ENCODE measurements around the gene MS4A18. TPM values are rescaled to one million over a fixed set of nuclear protein-coding genes. Genes with fewer than 3 reads are reported as not detected.

The MS4A18 gene
- total RNA-seq, 1 experiment from 2014 or later, result not detected

DNA sequence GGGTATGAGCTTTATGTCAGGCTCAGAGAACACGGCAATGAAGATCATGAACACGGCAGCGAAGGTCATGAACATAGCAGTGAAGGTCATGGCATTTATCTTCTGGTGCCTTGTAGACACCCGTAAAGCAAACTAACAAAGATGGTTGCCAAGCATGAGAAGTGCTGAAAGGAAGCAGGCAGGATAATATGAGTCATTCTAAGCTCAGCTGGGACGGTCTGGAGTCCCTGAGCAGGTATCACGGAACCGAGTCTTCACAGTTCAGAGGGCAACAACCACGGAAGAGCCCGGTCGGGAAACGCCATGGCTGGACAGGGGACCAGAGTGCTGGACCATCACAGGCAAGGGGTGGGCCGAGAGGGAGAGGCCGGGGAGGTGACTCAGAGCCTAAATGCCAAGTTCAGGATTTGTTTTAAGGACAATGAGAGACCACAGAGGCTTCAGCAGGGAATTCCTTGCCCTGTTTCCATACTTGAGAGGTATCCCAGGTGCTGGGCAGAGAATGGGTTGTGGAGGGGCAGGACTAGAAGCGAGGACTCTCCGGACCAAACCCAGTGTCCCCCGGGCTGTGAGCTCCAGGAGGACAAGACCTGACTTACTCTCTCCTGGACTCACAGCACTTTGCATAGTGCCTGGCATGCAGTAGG lies 47.5 kb downstream of the MS4A18 start:
- H3K27me3 ChIP-seq (ENCODE audit: insufficient read depth, low read length), result no peaks in the 10 kb centered on the region
- ChIA-PET CTCF (interaction anchor here (1.7 kb wide), 1 partner anchor 9 kb away, joined by 6 read pairs; no protein-coding TSS in a partner anchor), RAD21 (ENCODE audit: low non-redundant PET in 1 of 2, low total read pairs in 2 of 2, uncharacterized antibody in 2 of 2, unreplicated experiment in 2 of 2) (no interaction called here), POLR2A (no interaction called here)
- DNase-seq (ENCODE audit: low read depth, low spot score) (no peak), ATAC-seq (no peak)
- H3K27ac ChIP-seq (ENCODE audit: low read depth, low read length), result no peak overlapping the region
- H3K4me1 ChIP-seq (ENCODE audit: control insufficient read depth in 1 of 2, insufficient read depth in 2 of 2, low read length in 2 of 2), result peaks cover 6 to 17% of the 10 kb centered on the region in 2 experiments; a peak in 3 of 4 replicates
- H3K36me3 ChIP-seq (ENCODE audit: control insufficient read depth in 1 of 2, insufficient read depth in 2 of 2, low read length in 2 of 2), result no peaks in the 10 kb centered on the region
- no peak overlapping the region for H3K9ac ChIP-seq (ENCODE audit: low read length)
- H3K4me2 ChIP-seq (ENCODE audit: low read length), result no peak overlapping the region
- H4K20me1 ChIP-seq (ENCODE audit: insufficient read depth), result no peaks in the 10 kb centered on the region
- TF ChIP-seq FOSL1 (IDR thresholded peaks at IDR 0.05; ENCODE audit: low read depth) (no peak), YY1 (IDR thresholded peaks at IDR 0.05; ENCODE audit: extremely low read depth, insufficient replicate concordance, low read depth, low read length) (no peak), TCF7L2 (IDR thresholded peaks at IDR 0.05; ENCODE audit: borderline replicate concordance, extremely low read depth, insufficient read depth, insufficient read length) (no peak), EGR1 (IDR thresholded peaks at IDR 0.05; ENCODE audit: low read depth) (no peak), ATF3 (IDR thresholded peaks at IDR 0.05) (no peak), SRF (IDR thresholded peaks at IDR 0.05; ENCODE audit: low read depth) (no peak), RAD21 (IDR thresholded peaks at IDR 0.05; ENCODE audit: low read depth) (no peak), ZFX (IDR thresholded peaks at IDR 0.05) (no peak), SIN3A (IDR thresholded peaks at IDR 0.05; ENCODE audit: low read depth) (no peak), ELF1 (IDR thresholded peaks at IDR 0.05; ENCODE audit: borderline replicate concordance, low read depth) (no peak), CBX3 (IDR thresholded peaks at IDR 0.05; ENCODE audit: low read depth) (no peak), ZBTB33 (IDR thresholded peaks at IDR 0.05; ENCODE audit: extremely low read depth, insufficient replicate concordance, low read length) (no peak), POLR2A (IDR thresholded peaks at IDR 0.05; ENCODE audit: borderline replicate concordance, extremely low read depth, insufficient read depth, insufficient read length) (no peak), EZH2phosphoT487 (IDR thresholded peaks at IDR 0.05; ENCODE audit: borderline replicate concordance) (no peak), JUND (IDR thresholded peaks at IDR 0.05) (no peak)
- TF ChIP-seq, protein P1, sequence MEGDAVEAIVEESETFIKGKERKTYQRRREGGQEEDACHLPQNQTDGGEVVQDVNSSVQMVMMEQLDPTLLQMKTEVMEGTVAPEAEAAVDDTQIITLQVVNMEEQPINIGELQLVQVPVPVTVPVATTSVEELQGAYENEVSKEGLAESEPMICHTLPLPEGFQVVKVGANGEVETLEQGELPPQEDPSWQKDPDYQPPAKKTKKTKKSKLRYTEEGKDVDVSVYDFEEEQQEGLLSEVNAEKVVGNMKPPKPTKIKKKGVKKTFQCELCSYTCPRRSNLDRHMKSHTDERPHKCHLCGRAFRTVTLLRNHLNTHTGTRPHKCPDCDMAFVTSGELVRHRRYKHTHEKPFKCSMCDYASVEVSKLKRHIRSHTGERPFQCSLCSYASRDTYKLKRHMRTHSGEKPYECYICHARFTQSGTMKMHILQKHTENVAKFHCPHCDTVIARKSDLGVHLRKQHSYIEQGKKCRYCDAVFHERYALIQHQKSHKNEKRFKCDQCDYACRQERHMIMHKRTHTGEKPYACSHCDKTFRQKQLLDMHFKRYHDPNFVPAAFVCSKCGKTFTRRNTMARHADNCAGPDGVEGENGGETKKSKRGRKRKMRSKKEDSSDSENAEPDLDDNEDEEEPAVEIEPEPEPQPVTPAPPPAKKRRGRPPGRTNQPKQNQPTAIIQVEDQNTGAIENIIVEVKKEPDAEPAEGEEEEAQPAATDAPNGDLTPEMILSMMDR (IDR thresholded peaks at IDR 0.05 in 2 of 3, conservative IDR thresholded peaks at IDR 0.05 in 1 of 3; ENCODE audit: borderline replicate concordance in 1 of 3, insufficient read depth in 1 of 3, low read depth in 2 of 3, low read length in 2 of 3), result no peak
- TF ChIP-seq, protein P2, sequence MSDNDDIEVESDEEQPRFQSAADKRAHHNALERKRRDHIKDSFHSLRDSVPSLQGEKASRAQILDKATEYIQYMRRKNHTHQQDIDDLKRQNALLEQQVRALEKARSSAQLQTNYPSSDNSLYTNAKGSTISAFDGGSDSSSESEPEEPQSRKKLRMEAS (IDR thresholded peaks at IDR 0.05), result no peak
- no peaks in the 10 kb centered on the region for H3K9me3 ChIP-seq (ENCODE audit: control insufficient read depth in 1 of 2, insufficient read depth in 1 of 2, low read depth in 1 of 2, low read length in 2 of 2)
- no peaks in the 10 kb centered on the region for H3K79me2 ChIP-seq (ENCODE audit: insufficient read depth, low read length)
- intact Hi-C loops (cut with micrococcal nuclease), result loop anchor here (10.0 kb wide), 1 partner anchor 613 kb away; no protein-coding TSS in a partner anchor
- no peaks in the 10 kb centered on the region for H3K9me2 ChIP-seq (ENCODE audit: insufficient read depth)
- BruUV-seq (replicated peaks), result no TSS peak
- no peak overlapping the region for H2AFZ ChIP-seq (ENCODE audit: low read depth, low read length, poor library complexity, severe bottlenecking)
- H3K4me3 ChIP-seq (replicated peaks in 1 of 2; ENCODE audit: low read depth in 1 of 2, low read length in 2 of 2), result no peak overlapping the region

All from HCT116 (cell line).